Naive thymus-derived CD8-positive, alpha-beta T cell (primary cell): ENCODE data around the gene SLC35A3. TPM values are rescaled to one million over a fixed set of nuclear protein-coding genes. Genes with fewer than 3 reads are reported as not detected.
A peak's percentile ranks its signal among the peaks of the same experiment; 100 is the strongest.
"Not testable (repeated sequence)": the region's sequence is repeated elsewhere in the genome, so short reads cannot be mapped to it uniquely, and the experiment has no call there.

Experiments
- ATAC-seq, 2 donors: fragments of 150-1000 bp; cut with Tn5 transposase in 1 of 2; sonication (Bioruptor Pico), chemical (Tn5 transposase) in 1 of 2; 1 replicate in 1 of 2; 2 replicates in 1 of 2; pipeline ENCODE4 v1.10.0; 2021; ENCODE audit warnings: mild to moderate bottlenecking in 2 of 2, moderate library complexity in 2 of 2
- POLR2A ChIA-PET: fragments of 350-600 bp; sonication (Branson Sonifier 250); formaldehyde crosslinking; loops from one replicate; lab custom pipeline; 2021; ENCODE audit warnings: antibody characterized with exemption; lab: Charles Lee
- DNase-seq, 10 donors: peaks; one replicate each; pipeline versions ENCODE4 v3.0.0 to v3.0.0-alpha.2; 2020 to 2022
- H3K27ac Mint-ChIP-seq, 10 donors: one replicate each; pipeline ENCODE4 v1.8.0; 2020 to 2022; ENCODE audit warnings: mild to moderate bottlenecking in 10 of 10, mixed read lengths in 10 of 10, moderate library complexity in 4 of 10, inconsistent platforms in 1 of 10
- H3K27me3 Mint-ChIP-seq, 5 donors: one replicate each; pipeline ENCODE4 v1.8.0; 2021 to 2022; ENCODE audit warnings: mixed read lengths in 5 of 5
- H3K36me3 Mint-ChIP-seq, 3 donors: one replicate each; pipeline ENCODE4 v1.8.0; 2020 to 2022; ENCODE audit warnings: mixed read lengths in 3 of 3, mild to moderate bottlenecking in 2 of 3, inconsistent platforms in 1 of 3
- H3K4me1 Mint-ChIP-seq, 4 donors: one replicate each; pipeline ENCODE4 v1.8.0; 2021 to 2022; ENCODE audit warnings: mixed read lengths in 4 of 4
- H3K4me3 Mint-ChIP-seq, 10 donors: one replicate each; pipeline ENCODE4 v1.8.0; 2020 to 2022; ENCODE audit warnings: mild to moderate bottlenecking in 10 of 10, mixed read lengths in 10 of 10, moderate library complexity in 6 of 10, inconsistent platforms in 1 of 10
- H3K9me3 Mint-ChIP-seq, 9 donors: one replicate each; pipeline ENCODE4 v1.8.0; 2020 to 2022; ENCODE audit warnings: mixed read lengths in 9 of 9, mild to moderate bottlenecking in 3 of 9, inconsistent platforms in 1 of 9, moderate library complexity in 1 of 9
- polyA plus RNA-seq, 3 donors: library from polyadenylated mRNA; unstranded; fragments of 300-500 nt; fragmentation: Illumina TruSeq; gene quantifications; one replicate each; pipeline ENCODE4 v1.2.3, GENCODE V29; 2021
- total RNA-seq, 8 experiments: library from RNA in 2 of 8; stranded (reverse) in 2 of 8; gene quantifications; one replicate each; pipeline ENCODE4 v1.2.3 and lab custom pipeline; 2021 to 2026

Gene SLC35A3
- total and polyA plus RNA-seq, 5 experiments from 2014 or later: 13.3 to 30.1 (median 15.3) TPM

DNA sequence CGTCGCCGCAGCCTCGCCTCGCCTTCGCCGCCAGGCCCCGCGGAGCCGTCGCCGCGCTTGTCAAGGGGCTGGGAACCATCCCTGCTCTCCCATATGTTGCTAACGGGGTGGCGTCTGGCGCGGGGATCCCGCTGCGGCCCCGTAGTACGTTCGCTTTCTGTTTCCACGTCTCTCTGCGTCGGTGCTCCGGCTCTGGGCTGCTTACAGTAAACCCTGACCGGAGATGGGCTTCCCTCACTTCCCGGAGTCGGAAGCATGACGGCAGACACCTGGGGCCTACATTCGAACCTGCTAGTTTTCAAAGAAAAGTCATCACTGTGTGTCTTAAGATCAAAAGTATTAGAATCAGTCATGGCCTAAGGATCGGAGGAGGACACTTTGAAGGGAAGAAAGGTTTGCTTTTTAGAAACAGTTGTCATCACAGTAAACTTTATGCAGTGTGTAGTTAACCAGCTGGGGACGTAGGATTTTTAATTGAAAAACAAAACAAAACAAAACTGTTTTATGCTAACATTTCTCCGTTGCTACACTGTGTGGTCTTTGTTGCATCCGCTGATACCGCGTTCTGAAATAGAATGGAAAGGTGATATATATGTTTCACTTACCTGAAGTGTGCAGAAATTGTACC lies 69.0 kb downstream of the SLC35A3 start:
- POLR2A ChIA-PET: interaction anchor here (1.4 to 2.8 kb wide), 8 partner anchors 15 to 273 kb away, joined by 3 to 17 read pairs (median 6); partner anchors contain the start of genes AGL, DBT, FRRS1 and SASS6

GRCh38 chr1:100039591-100039990 lies 69.8 kb downstream of the SLC35A3 start:
- peaks cover 22 to 71% (median 64%) of the 10 kb centered on the region in 4 donors for H3K4me1 Mint-ChIP-seq
- H3K27ac Mint-ChIP-seq: peak overlapping the region; percentile 96 to 100 (median 100)
- ATAC-seq (no peak), DNase-seq (no peak)
- peaks cover 0 to 16% (median 8%) of the 10 kb centered on the region in 3 donors for H3K36me3 Mint-ChIP-seq
- no peaks in the 10 kb centered on the region for H3K9me3 Mint-ChIP-seq
- POLR2A ChIA-PET: interaction anchor here (1.4 to 2.8 kb wide), 3 partner anchors 70 to 189 kb away, joined by 4 to 12 read pairs (median 10); partner anchors contain the start of genes AGL, SASS6, SLC35A3 and TRMT13
- H3K27me3 Mint-ChIP-seq: no peaks in the 10 kb centered on the region
- H3K4me3 Mint-ChIP-seq: peak overlapping the region; percentile 92 to 99 (median 97)

More for the DNA sequence above, 69.0 kb downstream of the SLC35A3 start:
- peak overlapping the region; percentile 92 to 99 (median 97) for H3K4me3 Mint-ChIP-seq
- H3K27ac Mint-ChIP-seq: peak overlapping the region; percentile 96 to 100 (median 100)
- DNase-seq: peak; percentile 46 to 90 (median 78)
- peaks cover 20 to 64% (median 55%) of the 10 kb centered on the region in 4 donors for H3K4me1 Mint-ChIP-seq
- H3K36me3 Mint-ChIP-seq: peaks cover 0 to 8% (median 3%) of the 10 kb centered on the region in 3 donors
- no peaks in the 10 kb centered on the region for H3K9me3 Mint-ChIP-seq
- peak; percentile 51 to 61 for ATAC-seq
- H3K27me3 Mint-ChIP-seq: no peaks in the 10 kb centered on the region

- POLR2A ChIA-PET: interaction anchor here (0.7 kb wide), 1 partner anchor 16 kb away, joined by 3 read pairs; no protein-coding TSS in a partner anchor
- no peak for ATAC-seq
- Mint-ChIP-seq H3K27ac (peak overlapping the region in 2 of 10 donors; percentile 27 to 61), H3K36me3 (peaks cover 0 to 29% (median 13%) of the 10 kb centered on the region in 3 donors), H3K27me3 (no peaks in the 10 kb centered on the region), H3K9me3 (no peaks in the 10 kb centered on the region), H3K4me3 (peak overlapping the region in 7 of 10 donors; percentile 29 to 66 (median 52)), H3K4me1 (peaks cover 36 to 89% (median 88%) of the 10 kb centered on the region in 4 donors)
- no peak for DNase-seq
These were observed 75.4 kb downstream of the SLC35A3 start for GRCh38 chr1:100045206-100045605.

DNA sequence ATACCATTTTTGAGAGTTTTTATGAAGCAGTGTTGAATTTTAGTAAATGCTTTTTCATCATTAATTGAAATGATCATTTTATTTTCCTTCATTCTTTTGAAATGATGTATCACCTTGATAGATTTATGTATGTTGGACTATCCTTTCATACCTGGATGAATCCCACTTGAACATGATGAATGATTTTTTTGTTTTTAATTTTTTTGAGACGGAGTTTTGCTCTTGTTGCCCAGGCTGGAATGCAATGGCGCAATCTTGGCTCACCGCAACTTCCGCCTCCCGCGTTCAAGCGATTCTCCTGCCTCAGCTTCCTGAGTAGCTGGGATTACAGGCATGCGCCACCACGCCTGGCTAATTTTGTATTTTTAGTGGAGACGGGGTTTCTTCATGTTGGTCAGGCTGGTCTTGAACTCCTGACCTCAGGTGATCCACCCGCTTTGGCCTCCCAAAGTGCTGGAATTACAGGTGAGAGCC lies 77.5 kb downstream of the SLC35A3 start:
- peaks cover 0 to 45% (median 13%) of the 10 kb centered on the region in 3 donors for H3K36me3 Mint-ChIP-seq
- peak overlapping the region in 9 of 10 donors; percentile 30 to 71 (median 59) for H3K4me3 Mint-ChIP-seq
- not testable (repeated sequence) for DNase-seq, H3K9me3 Mint-ChIP-seq, ATAC-seq, H3K27me3 Mint-ChIP-seq
- peaks cover 36 to 83% (median 80%) of the 10 kb centered on the region in 4 donors for H3K4me1 Mint-ChIP-seq
- peak overlapping the region in 8 of 10 donors; percentile 29 to 91 (median 66) for H3K27ac Mint-ChIP-seq
- POLR2A ChIA-PET: interaction anchor here (0.6 kb wide), 1 partner anchor 14 kb away, joined by 3 read pairs; no protein-coding TSS in a partner anchor

DNA sequence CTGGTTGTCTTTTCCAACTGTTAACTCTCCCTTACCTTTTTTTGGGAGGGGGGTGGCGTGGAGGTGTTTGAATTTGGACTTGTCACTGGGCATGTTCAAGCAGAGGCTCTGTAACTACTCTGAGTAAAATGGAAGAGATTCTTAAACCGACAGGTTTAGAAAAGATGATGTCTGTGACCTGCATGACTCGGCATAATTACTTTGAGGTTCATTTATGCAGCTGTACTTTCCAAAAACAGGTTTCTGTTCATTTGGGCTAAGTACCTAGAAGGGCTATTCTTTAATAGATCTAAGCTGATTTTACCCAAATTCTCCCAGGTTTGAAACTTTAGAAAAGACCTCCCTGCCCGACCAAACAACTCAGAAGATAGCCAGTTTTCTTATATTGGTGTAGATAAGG lies 80.3 kb downstream of the SLC35A3 start:
- Mint-ChIP-seq H3K27me3 (no peaks in the 10 kb centered on the region), H3K27ac (peak overlapping the region in 6 of 10 donors; percentile 16 to 74 (median 46)), H3K4me3 (no peak overlapping the region), H3K4me1 (peaks cover 27 to 68% (median 66%) of the 10 kb centered on the region in 4 donors), H3K36me3 (peaks cover 0 to 48% (median 10%) of the 10 kb centered on the region in 3 donors), H3K9me3 (no peaks in the 10 kb centered on the region)
- POLR2A ChIA-PET: no interaction called here
- no peak for DNase-seq
- ATAC-seq: no peak

DNA sequence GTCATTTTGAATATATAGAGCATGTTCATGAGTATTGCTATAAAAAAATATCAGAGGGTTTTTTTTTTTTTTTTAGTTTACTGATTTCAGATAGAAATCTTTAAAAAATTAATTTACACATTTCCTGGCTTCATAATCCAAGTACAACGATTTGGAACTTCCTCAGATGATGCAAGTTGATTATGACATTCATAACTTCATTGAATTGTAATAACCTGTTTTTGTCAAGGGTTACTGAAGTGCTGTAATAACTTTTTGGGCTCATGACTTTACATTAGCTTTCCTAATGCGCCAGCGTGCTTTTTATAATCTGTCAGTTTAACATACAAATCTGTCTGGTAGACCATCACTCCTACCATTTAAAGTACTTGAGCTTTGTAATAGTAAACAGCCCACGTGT lies 81.6 kb downstream of the SLC35A3 start:
- Mint-ChIP-seq H3K36me3 (peaks cover 0 to 59% (median 14%) of the 10 kb centered on the region in 3 donors), H3K4me3 (no peak overlapping the region), H3K4me1 (peaks cover 27 to 65% (median 61%) of the 10 kb centered on the region in 4 donors), H3K9me3 (no peaks in the 10 kb centered on the region), H3K27me3 (no peaks in the 10 kb centered on the region), H3K27ac (peak overlapping the region in 3 of 10 donors; percentile 35 to 40 (median 37))
- DNase-seq: no peak
- ATAC-seq: no peak
- POLR2A ChIA-PET: no interaction called here

DNA sequence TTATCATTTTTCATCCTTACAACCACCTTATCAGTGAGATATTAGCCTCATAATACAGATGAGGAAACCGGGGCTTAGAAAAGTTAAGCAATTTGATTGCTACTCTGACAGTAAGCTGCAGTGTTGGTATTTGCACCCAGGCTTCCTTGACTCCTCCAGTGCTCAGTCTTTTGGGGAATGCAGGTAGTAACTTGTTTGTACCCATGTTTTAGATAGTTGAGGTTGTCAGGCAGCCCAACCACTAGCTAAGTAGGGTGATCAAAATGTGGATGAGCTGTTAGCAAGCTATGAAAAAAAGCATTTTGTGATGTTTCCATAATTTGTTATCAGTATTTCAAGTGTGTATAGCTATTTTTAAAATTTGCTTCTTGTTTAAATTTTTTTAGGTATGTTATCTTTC lies 82.1 kb downstream of the SLC35A3 start:
- H3K4me3 Mint-ChIP-seq: no peak overlapping the region
- POLR2A ChIA-PET: interaction anchor here (0.7 kb wide), 1 partner anchor 1226 kb away, joined by 3 read pairs; no protein-coding TSS in a partner anchor
- H3K36me3 Mint-ChIP-seq: peaks cover 0 to 64% (median 14%) of the 10 kb centered on the region in 3 donors
- DNase-seq (no peak), ATAC-seq (no peak)
- H3K4me1 Mint-ChIP-seq: peaks cover 26 to 64% (median 60%) of the 10 kb centered on the region in 4 donors
- peak overlapping the region in 3 of 10 donors; percentile 31 to 70 (median 52) for H3K27ac Mint-ChIP-seq
- no peaks in the 10 kb centered on the region for H3K9me3 Mint-ChIP-seq
- no peaks in the 10 kb centered on the region for H3K27me3 Mint-ChIP-seq

DNA sequence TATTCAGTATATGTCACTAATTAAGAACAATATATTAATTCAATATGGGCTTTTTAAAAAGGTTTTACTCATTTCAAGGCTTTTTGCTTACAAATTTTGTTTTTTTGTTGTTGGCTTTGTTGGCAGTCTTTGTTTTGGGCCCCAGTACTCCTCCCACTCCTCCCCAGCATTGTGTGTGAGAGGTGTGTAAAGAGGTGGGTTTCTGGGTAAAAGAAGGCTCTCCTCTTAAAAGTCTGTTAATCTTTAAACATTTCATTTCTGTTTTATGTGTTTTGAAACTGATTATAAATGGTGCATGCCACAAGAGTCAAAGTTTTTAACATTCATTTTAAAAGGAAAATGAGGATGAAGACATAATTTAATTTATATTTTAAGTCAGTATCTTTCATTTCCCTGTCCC lies 83.3 kb downstream of the SLC35A3 start:
- ATAC-seq (no peak), DNase-seq (no peak)
- Mint-ChIP-seq H3K4me3 (no peak overlapping the region), H3K27me3 (no peaks in the 10 kb centered on the region), H3K9me3 (no peaks in the 10 kb centered on the region), H3K4me1 (peaks cover 25 to 55% (median 50%) of the 10 kb centered on the region in 4 donors), H3K36me3 (peaks cover 0 to 76% (median 14%) of the 10 kb centered on the region in 3 donors), H3K27ac (peak overlapping the region in 2 of 10 donors; percentile 26 to 84)
- POLR2A ChIA-PET: no interaction called here

GRCh38 chr1:100053727-100054126 lies 83.9 kb downstream of the SLC35A3 start:
- Mint-ChIP-seq H3K9me3 (no peaks in the 10 kb centered on the region), H3K4me3 (no peak overlapping the region), H3K36me3 (peaks cover 0 to 80% (median 11%) of the 10 kb centered on the region in 3 donors), H3K27me3 (no peaks in the 10 kb centered on the region), H3K27ac (peak overlapping the region in 3 of 10 donors; percentile 26 to 84 (median 68)), H3K4me1 (peaks cover 20 to 49% (median 44%) of the 10 kb centered on the region in 4 donors)
- ATAC-seq: no peak
- no peak for DNase-seq
- POLR2A ChIA-PET: no interaction called here

DNA sequence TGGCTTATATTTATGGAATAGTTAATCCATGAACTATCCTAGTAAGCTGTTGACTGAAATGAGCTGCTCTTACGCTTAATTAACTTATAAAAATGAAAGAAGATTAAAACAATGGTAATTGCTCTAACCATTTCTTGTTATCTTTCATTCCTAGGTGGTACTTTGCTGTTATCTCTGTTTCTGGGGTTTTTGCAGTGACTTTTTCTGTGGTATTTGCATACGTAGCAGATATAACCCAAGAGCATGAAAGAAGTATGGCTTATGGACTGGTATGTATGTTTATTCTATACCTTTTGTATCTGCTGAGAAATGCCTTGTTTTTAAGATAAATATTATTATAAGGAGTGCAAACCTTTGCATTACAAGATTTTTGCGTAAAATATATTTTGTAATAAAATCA lies 91.9 kb downstream of the SLC35A3 start:
- Mint-ChIP-seq H3K9me3 (no peaks in the 10 kb centered on the region), H3K27me3 (no peaks in the 10 kb centered on the region), H3K4me3 (no peak overlapping the region), H3K36me3 (peaks cover 0 to 87% (median 27%) of the 10 kb centered on the region in 3 donors), H3K4me1 (peaks cover 20 to 33% (median 24%) of the 10 kb centered on the region in 4 donors), H3K27ac (no peak overlapping the region)
- POLR2A ChIA-PET: interaction anchor here (1.1 kb wide), 1 partner anchor 49 kb away, joined by 3 read pairs; no protein-coding TSS in a partner anchor
- ATAC-seq: no peak
- DNase-seq: no peak

GRCh38 chr1:100065183-100065968 lies 95.6 kb downstream of the SLC35A3 start:
- no peaks in the 10 kb centered on the region for H3K27me3 Mint-ChIP-seq
- POLR2A ChIA-PET: no interaction called here
- H3K27ac Mint-ChIP-seq: peak overlapping the region; percentile 11 to 92 (median 78)
- no peak for ATAC-seq
- no peaks in the 10 kb centered on the region for H3K9me3 Mint-ChIP-seq
- H3K4me1 Mint-ChIP-seq: peaks cover 18 to 32% (median 21%) of the 10 kb centered on the region in 4 donors
- peaks cover 0 to 90% (median 34%) of the 10 kb centered on the region in 3 donors for H3K36me3 Mint-ChIP-seq
- H3K4me3 Mint-ChIP-seq: peak overlapping the region in 4 of 10 donors; percentile 14 to 73 (median 24)
- DNase-seq: no peak

DNA sequence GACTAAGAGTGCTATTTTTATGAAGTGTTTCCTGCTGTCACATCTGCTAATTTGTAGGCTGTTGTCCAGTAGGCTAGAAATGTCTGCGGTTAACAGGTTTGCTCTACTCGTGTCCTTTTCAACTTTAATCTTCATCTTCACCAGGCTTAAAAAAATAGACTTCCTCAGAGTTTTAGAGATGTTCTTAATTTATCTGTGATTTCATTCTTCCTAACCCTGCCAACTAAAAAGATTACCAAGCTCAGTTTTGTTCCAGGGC lies 96.1 kb downstream of the SLC35A3 start:
- Mint-ChIP-seq H3K36me3 (peaks cover 0 to 88% (median 32%) of the 10 kb centered on the region in 3 donors), H3K4me1 (peaks cover 18 to 28% (median 20%) of the 10 kb centered on the region in 4 donors), H3K27me3 (no peaks in the 10 kb centered on the region), H3K4me3 (peak overlapping the region in 3 of 10 donors; percentile 21 to 34 (median 26)), H3K27ac (peak overlapping the region; percentile 11 to 84 (median 68)), H3K9me3 (no peaks in the 10 kb centered on the region)
- DNase-seq (no peak), ATAC-seq (no peak)
- POLR2A ChIA-PET: no interaction called here
